Smooth muscle cell (in vitro differentiated cells): ENCODE measurements around the gene SCP2D1. TPM values are rescaled to one million over a fixed set of nuclear protein-coding genes. Genes with fewer than 3 reads are reported as not detected.

Experiments
- DNase-seq: peaks from one replicate; lab custom pipeline; 2025; ENCODE audit not compliant: unreplicated experiment; lab: John Stamatoyannopoulos, UW
- H2AFZ ChIP-seq: fragments of 200-600 bp; sonication (generic); 2 replicates; pipeline ENCODE4 v1.6.0; 2016; ENCODE audit warnings: antibody characterized with exemption, low read depth, mild to moderate bottlenecking
- H3F3A ChIP-seq: fragments of 200-600 bp; sonication (generic); 2 replicates; pipeline ENCODE4 v1.6.0; 2017; ENCODE audit warnings: antibody characterized with exemption, low read depth
- H3K27ac ChIP-seq: fragments of 200-600 bp; sonication (generic); 2 replicates; pipeline ENCODE4 v1.5.1; 2016; ENCODE audit warnings: low read depth, mild to moderate bottlenecking
- H3K27me3 ChIP-seq: fragments of 200-600 bp; sonication (generic); 2 replicates; pipeline ENCODE4 v1.6.1; 2016; ENCODE audit warnings: low read depth, mild to moderate bottlenecking
- H3K36me3 ChIP-seq: fragments of 200-600 bp; sonication (generic); 2 replicates; pipeline ENCODE4 v1.5.1; 2016; ENCODE audit warnings: low read depth
- H3K4me1 ChIP-seq: fragments of 200-600 bp; sonication (generic); 2 replicates; pipeline ENCODE4 v1.5.1; 2016; ENCODE audit warnings: low read depth
- H3K4me2 ChIP-seq: fragments of 200-600 bp; sonication (generic); 2 replicates; pipeline ENCODE4 v1.6.0; 2016; ENCODE audit warnings: mild to moderate bottlenecking
- H3K4me3 ChIP-seq: fragments of 200-600 bp; sonication (generic); 2 replicates; pipeline ENCODE4 v1.5.1; 2016; ENCODE audit warnings: mild to moderate bottlenecking
- H3K79me2 ChIP-seq: fragments of 200-600 bp; sonication (generic); 2 replicates; pipeline ENCODE4 v1.6.0; 2016; ENCODE audit warnings: low read depth, mild to moderate bottlenecking
- H3K9ac ChIP-seq: fragments of 200-600 bp; sonication (generic); 2 replicates; pipeline ENCODE4 v1.6.0; 2016; ENCODE audit warnings: low read depth
- H3K9me3 ChIP-seq: fragments of 200-600 bp; sonication (generic); replicated peaks from 2 replicates; pipeline ENCODE4 v1.5.1; 2016; ENCODE audit warnings: low read depth
- H4K20me1 ChIP-seq: fragments of 200-600 bp; sonication (generic); 2 replicates; pipeline ENCODE4 v1.6.0; 2016; ENCODE audit warnings: low read depth
- CTCF ChIP-seq: fragments of 200-600 bp; sonication (generic); IDR thresholded peaks from 2 replicates; pipeline ENCODE4 v1.5.1; 2017; ENCODE audit warnings: borderline replicate concordance, mild to moderate bottlenecking, antibody characterized with exemption; ENCODE audit not compliant: insufficient read depth, poor library complexity, severe bottlenecking
- WGBS: methylation state at CpG from one replicate; pipeline ENCODE4 v1.1.7; 2016; ENCODE audit warnings: low lambda C conversion rate; 5-methylcytosine and 5-hydroxymethylcytosine counted together
- polyA plus RNA-seq: library from polyadenylated mRNA; unstranded; fragments of >200 nt; fragmentation: Nextera tagmentation; extraction: Ambion mirVana; gene quantifications from 2 replicates; pipeline ENCODE4 v1.2.1, GENCODE V29; 2016
- total RNA-seq: library from RNA; depleted of rRNA; stranded (reverse); fragments of >200 nt; gene quantifications from 2 replicates; pipeline ENCODE4 v1.2.3, GENCODE V29; 2014

The SCP2D1 gene
- total RNA-seq, result not detected in 2 replicates
- polyA plus RNA-seq, result not detected in 2 replicates

GRCh38 chr20:18813483-18813882, at the start of gene SCP2D1:
Gene SCP2D1 (plus strand): TSS chr20:18813783. CDS start chr20:18813816, 33 bp downstream.
- no peaks in the 10 kb centered on the region for H3K27me3 ChIP-seq
- no peak within 1 kb of the TSS for H2AFZ ChIP-seq
- no peaks in the 10 kb centered on the region for H3K4me1 ChIP-seq
- no peak for DNase-seq
- no peak within 1 kb of the TSS for H3K4me3 ChIP-seq
- no peak for TF ChIP-seq CTCF
- H3K27ac ChIP-seq, result no peak within 1 kb of the TSS
- H3K36me3 ChIP-seq, result no peaks in the 10 kb centered on the region
- WGBS, result 62% methylated on average over 3 of the region's 3 CpGs
- no peaks in the 10 kb centered on the region for H3K79me2 ChIP-seq
- no peaks in the 10 kb centered on the region for H3K9me3 ChIP-seq
- H4K20me1 ChIP-seq, result no peaks in the 10 kb centered on the region
- H3K4me2 ChIP-seq, result no peak within 1 kb of the TSS
- H3K9ac ChIP-seq, result no peak within 1 kb of the TSS
- H3F3A ChIP-seq, result no peaks in the 10 kb centered on the region

GRCh38 chr20:18767676-18768075, 45.9 kb upstream of the SCP2D1 start:
- H3K4me1 ChIP-seq, result no peaks in the 10 kb centered on the region
- no peaks in the 10 kb centered on the region for H3K9me3 ChIP-seq
- no peaks in the 10 kb centered on the region for H3K36me3 ChIP-seq
- H2AFZ ChIP-seq, result no peak overlapping the region
- TF ChIP-seq CTCF, result no peak
- no peaks in the 10 kb centered on the region for H3F3A ChIP-seq
- 70% methylated on average over 5 of the region's 5 CpGs for WGBS
- H3K27me3 ChIP-seq, result no peaks in the 10 kb centered on the region
- no peak for DNase-seq
- H3K4me2 ChIP-seq, result no peak overlapping the region
- no peak overlapping the region for H3K27ac ChIP-seq
- H3K9ac ChIP-seq, result no peak overlapping the region
- no peaks in the 10 kb centered on the region for H4K20me1 ChIP-seq
- H3K4me3 ChIP-seq, result no peak overlapping the region
- H3K79me2 ChIP-seq, result no peaks in the 10 kb centered on the region

- H3K79me2 ChIP-seq, result no peaks in the 10 kb centered on the region
- no peak for DNase-seq
- no peaks in the 10 kb centered on the region for H3F3A ChIP-seq
- no peak for TF ChIP-seq CTCF
- H3K9ac ChIP-seq, result no peak overlapping the region
- H3K27ac ChIP-seq, result no peak overlapping the region
- no peaks in the 10 kb centered on the region for H3K27me3 ChIP-seq
- no peak overlapping the region for H2AFZ ChIP-seq
- H3K4me1 ChIP-seq, result no peaks in the 10 kb centered on the region
- 91% methylated on average over 1 of the region's 1 CpG for WGBS
- no peaks in the 10 kb centered on the region for H4K20me1 ChIP-seq
- no peak overlapping the region for H3K4me3 ChIP-seq
- H3K9me3 ChIP-seq, result no peaks in the 10 kb centered on the region
- no peak overlapping the region for H3K4me2 ChIP-seq
- H3K36me3 ChIP-seq, result no peaks in the 10 kb centered on the region
Measured at GRCh38 chr20:18773566-18773965, 40.0 kb upstream of the SCP2D1 start.

DNA sequence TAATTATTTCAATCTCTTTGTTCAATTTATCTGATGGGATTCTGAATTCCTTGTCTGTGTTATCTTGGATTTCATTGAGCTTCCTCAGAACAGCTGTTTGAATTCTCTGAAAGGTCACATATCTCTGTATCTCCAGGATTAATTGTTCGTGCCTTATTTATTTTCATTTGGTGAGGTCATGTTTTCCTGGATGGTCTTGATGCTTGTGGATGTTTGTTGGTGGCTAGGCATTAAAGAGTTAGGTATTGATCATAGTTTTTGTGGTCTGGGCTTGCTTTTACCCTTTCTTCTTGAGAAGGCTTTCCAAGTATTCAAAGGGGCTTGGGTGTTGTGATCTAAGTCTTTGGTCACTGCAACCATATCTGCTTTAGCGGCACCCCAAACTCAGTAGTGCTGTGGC, 39.4 kb upstream of the SCP2D1 start:
- no peak for DNase-seq
- Histone ChIP-seq H3K79me2 (no peaks in the 10 kb centered on the region), H2AFZ (no peak overlapping the region), H3K27me3 (no peaks in the 10 kb centered on the region), H3K4me2 (no peak overlapping the region), H3K9me3 (no peaks in the 10 kb centered on the region), H3K36me3 (no peaks in the 10 kb centered on the region), H3K9ac (no peak overlapping the region), H3K4me3 (no peak overlapping the region), H3K27ac (no peak overlapping the region), H3K4me1 (no peaks in the 10 kb centered on the region), H4K20me1 (no peaks in the 10 kb centered on the region), H3F3A (no peaks in the 10 kb centered on the region)
- 83% methylated on average over 2 of the region's 2 CpGs for WGBS
- TF ChIP-seq CTCF, result no peak
